SIG-M5 treated with dmso at 0.1 percent for 504 hours (cell line): Measurements from ENCODE around the gene TMEM144.
"Not testable (repeated sequence)": the region's sequence is repeated elsewhere in the genome, so short reads cannot be mapped to it uniquely, and the experiment has no call there.

Experiments used
- DNase-seq: peaks from one replicate; lab custom pipeline; 2025; ENCODE audit not compliant: unreplicated experiment; lab: John Stamatoyannopoulos, UW

The TMEM144 gene

DNA sequence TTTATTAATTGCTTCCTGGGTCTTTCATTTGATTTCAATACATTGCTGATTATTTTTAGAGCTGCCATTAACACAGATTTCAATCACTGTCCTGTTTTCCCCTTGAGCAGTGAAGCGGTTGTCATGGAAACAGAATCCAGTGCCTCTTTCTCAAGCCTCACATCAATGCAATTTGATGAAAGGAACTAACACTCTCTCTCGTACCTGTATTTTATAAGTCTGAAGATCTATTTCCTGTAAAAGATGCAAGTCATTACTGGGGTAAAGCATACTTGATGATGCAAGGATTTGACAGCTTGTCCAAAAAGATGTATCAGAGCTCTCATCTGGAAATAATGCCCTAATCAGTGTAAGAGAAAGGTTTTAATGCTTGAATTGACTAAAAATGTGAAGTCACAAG is 19.6 kb upstream of the TMEM144 start:
- DNase-seq: no peak

DNA sequence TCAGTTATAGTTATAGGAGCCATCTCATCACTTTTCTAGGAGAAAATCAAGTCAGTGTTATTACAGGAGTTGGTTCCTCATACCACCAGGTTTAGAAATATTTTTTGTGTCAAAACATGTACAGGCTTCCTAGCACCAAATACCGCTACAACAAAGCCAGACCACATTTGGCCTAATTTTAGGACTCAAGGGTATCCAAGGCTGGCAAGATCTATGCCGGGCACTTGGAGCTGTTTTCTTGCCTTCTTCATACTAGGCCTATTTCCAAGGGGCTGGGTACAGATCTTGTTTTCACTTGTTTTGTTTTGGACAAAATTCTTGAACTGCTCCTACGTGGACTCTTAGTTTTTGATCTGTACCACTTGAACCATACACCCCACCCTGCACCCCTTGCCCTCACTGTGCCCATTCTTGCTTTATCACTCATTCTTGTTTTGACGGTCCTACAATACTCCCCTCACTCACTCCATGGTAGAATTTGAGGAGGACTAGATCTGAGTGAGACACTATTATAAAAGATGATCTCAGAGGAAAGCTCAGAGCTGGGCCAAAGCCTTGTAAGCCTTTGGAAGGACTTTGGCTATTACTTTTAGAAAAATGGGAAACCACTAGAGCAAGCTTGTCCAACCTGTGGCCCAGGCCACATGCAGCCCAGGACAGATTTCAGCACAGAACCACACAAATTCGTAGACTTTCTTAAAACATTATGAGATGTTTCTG is 17.7 kb upstream of the TMEM144 start:
- DNase-seq: no peak

DNA sequence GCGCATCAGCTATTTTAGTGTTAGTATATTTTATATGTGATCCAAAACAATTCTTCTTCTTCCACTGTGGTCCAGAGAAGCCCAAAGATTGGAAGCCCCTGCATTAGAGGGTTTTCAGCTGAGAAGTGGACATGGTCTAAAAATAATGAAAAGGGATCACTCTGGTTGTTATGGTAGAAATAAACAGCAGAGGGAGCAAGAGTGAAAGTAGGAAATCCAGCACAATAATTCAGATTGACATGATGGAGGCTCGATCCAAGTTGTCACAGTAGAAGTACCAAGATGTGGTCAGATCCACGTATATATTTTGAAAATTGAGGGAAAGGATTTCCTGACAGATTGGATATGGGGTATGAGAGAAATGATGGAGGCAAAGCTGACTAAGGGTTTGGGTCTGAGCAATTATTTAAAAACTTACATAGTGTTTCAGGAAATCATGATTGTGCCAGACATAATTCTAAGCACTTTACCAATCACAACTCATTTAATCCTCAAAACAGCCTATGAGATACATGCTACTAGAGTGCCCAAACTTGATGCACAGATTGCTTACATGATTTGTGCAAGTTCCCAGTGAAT is 17.0 kb upstream of the TMEM144 start:
- DNase-seq: peak; percentile 44

DNA sequence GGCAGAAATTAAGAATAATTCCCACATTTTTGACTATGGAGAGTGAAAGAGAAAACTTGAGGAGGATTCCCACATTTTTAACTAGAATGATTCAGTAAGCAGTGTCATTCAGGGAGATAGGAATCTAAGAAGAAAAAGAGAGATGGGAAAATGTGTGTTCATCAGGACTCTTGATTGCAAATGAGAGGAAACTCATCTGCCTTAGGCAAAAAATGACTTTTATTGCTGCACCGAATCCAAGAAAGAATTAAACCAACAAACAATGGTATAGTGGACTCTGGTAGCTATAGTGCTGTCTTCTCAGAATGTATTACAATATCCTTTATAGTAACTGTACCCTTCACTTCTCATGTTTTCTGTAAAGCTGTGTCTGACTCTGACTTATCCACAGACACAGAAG is 15.0 kb upstream of the TMEM144 start:
- no peak for DNase-seq

DNA sequence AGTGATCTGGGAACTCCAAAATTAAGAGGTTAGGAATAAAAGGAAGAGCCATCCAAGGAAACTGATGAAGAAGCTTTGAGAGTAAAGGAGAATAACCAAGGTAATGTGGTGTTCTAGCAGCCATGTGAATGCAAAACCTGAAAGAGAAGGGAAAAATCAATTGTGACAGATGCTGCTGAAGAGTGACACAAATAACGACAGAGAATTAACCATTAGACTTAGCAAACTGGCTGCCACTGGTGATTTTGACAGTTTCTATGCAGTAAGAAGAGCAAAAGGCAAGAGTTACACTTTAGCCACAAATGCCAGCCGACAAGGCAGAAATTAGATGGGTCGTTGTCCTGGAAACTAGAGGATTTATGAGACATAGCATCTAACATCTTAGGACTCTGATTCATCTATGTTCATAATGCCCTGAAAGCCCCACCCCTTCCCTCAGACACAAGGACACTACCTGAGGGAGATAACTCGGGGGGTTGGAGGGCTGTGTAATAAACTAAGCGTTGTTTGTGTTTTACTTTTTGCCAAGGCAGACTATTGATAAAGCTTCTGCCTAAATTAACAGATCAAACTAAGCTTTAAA is 13.0 kb upstream of the TMEM144 start:
- no peak for DNase-seq

DNA sequence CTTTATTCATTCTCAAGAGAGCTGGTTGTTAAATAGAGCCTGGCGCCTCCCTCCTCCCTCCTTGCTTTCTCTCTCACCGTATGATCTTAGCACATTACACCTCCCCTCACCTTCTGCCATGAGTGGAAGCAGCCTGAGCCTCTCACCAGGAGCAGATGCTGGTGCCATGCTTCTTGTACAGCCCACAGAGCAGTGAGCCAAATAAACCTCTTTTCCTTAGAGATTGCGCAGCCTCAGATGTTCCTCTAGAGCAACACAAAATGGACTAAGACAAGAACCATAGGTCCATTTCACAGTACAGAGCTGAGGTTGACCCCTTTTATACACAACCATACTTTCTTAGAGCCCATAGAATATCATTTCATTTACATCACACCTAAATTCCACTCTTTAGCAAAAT is 10.1 kb upstream of the TMEM144 start:
- no peak for DNase-seq

DNA sequence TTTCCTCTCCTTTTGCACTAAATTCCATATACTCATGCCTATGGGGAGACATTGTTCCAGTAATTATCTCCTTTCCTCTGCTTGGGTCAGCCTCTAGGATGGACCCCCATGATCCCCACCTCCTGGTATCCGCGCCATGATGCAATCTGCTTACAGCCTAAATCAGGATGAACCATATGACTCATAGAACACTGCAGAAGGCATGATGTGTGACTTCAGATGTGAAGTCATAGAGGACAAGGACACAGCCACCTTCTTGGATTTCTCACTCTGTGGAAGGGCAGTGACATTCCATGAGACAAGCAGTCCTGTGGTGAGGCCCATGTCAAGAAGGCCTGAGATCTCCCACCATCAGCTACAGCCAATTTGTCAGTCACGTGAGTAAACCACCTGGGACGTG is 9.0 kb upstream of the TMEM144 start:
- no peak for DNase-seq

DNA sequence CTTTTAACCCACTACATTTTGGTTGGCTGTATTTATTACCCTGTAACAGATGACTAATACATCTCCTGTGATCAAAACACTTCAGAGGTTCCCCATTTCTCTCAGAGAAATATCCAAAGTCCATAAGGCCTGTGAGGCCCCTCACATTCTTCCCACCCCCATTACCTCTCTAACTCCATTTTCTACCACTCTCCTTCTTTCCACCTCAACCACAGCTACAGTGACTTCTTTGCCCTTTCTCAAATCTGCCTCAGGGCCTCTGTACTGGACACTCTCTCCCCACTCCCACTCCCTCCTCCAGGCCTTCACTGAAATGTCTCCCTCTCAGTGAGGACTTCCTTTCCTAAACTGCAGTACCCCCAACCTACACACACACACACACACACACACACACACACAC is 8.4 kb upstream of the TMEM144 start:
- DNase-seq: no peak

DNA sequence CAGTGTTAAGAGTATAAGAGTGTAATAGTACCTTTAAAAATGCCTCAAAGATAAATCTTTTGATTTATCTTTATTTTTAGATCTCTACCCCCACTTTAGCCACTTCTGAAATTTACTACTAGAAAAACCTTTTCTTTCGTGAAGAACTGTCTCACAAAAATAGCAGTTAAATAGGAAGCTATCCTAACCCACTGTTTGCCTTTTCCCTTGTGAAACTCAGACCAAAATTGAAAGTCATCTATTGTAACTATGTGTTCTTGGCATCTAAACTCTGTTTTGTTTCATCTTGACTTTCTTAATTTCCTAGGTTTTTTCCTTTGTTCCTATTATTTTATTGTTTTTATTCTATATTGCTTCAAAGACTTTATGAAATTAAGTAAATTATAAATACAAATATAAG is 7.8 kb upstream of the TMEM144 start:
- DNase-seq: no peak

DNA sequence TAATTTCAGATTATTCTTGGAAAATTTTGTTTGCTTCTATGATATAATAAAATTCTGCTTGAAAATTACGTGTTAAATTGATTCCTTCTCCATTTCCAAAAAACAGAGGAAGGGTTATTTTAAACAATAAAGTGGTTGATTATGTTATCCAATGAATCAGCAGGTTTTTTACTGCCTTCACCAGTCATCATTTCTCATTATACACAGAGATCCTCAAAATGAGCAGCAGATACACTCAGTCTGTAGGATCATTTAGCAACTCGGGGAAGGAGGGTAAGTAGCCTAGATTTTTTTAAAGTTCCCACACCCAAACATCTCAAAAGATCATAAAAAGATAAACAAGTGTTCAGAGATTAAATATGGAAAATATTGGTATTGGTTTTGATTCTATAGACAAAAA is 6.8 kb upstream of the TMEM144 start:
- no peak for DNase-seq

DNA sequence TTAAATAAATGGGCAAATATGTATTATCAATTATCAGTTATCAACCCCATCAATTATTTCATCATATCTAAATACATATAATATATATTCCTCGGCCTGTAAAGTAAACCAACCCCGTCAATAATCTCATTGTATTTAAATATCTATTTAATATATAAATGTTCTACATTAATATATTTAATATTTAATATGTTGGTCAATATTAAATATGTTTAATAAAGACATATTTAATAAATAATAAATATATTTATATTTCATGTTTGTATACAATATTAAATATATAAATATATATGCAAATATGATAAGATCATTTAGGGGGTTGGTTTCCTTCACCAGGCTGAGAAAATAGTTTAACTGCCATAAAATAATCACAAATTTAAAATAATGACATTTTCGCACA is 6.4 kb upstream of the TMEM144 start:
- DNase-seq: no peak

DNA sequence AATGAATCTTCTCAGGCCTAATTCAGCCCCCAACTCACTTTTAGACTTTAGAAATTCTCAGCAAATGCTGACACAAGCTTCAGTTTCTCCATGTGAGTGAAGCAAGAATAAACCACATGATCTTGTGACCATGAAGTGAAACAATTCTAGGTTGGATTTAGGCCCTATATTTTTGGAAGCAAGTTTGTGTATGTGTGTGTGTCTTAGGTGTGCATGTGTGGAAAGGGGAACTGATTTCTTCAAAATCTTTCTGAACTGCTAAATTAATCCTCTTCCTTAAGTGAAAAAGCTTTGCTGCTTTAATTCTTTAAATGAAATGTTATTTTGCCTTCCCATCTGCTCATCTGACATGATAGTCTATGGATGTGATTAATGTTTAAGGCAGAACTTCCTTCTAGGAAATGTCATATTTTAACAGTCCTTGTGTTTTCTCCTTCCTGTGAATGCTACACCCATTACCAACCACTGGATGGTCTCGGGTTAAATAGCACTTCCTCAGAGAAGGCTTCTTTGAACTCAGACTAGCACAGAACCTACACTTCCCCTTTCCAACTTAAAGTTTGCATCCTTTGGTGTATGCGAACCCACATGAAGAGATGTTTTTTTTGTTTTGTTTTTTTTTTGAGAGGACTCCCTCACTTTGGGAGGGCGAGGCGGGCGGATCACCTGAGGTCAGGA is 1.2 kb upstream of the TMEM144 start:
- DNase-seq: peak; percentile 82

DNA sequence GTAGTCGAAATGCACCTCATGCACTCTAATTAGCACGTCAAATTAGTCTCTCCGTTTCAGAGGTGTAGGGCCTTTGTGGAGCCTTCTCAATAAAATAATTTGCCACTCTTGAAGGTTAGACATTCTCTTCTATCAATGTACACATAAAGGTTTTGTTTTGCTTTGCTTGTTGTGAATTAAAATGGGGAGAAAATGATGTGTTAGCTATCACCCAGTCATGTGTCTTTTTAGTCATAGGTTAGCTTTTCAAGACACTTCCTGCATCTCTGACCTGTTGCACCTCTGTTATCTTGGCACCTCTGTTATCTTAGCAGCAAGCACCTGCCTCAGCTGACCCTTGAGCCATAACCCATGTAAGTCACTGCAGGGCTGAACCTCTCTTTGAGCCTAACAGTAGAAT is 936 bp downstream of the TMEM144 start:
- DNase-seq: no peak

DNA sequence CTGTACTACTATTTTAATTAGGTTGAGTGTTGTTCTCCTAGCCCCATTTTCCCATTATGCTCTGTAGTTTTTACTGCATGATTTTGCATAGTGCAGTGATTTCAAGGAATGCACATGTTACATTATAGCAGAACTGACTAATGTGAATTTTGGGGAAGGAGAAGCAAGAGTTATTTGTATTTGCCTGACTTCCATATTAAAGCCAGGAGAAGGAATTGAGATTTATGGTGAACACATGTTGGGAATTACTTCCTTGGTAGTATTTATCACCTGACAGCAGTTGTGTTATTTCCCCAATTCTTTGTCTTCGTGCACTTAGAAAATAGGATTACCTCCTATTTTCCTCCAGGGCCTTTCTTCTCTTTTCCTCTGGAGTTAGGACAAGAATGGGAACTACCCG is 3.2 kb downstream of the TMEM144 start:
- DNase-seq: no peak

DNA sequence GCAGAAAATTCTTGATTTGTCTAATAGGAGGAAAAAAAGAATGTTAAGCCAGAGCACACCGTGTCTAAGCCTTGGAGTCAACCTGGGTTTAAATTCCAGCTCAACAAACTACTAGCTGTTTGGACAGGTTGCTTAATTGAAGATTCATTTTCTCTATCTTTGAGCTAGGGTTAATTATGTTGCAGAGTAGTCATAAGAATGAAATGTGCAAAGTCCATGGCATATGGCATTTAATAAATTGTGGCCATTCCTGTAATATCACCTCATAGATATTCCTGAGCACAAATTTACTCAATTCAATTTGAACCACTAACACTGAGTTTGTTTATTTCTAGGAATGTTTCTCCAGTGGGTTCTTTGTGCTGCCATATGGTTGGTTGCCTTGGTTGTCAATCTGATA is 4.6 kb downstream of the TMEM144 start:
- no peak for DNase-seq

DNA sequence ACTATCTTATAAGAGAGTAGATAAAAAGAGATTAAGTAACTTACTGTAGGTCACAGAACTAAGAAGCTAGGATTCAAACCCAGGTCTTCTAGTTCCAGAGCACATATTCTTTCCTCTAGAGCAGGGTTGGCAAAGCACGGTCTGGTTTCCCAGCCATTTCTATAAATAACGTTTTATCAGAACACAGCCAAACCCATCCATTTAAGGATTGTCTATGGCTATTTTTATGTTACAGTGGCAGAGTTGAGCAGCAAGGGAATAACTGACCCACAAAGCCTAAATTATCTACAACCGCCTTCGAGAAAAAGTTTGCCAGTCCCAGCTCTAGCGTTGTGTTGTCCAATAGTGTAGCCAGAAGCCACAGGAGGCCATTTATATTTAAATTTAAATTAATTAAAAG is 7.5 kb downstream of the TMEM144 start:
- DNase-seq: no peak

DNA sequence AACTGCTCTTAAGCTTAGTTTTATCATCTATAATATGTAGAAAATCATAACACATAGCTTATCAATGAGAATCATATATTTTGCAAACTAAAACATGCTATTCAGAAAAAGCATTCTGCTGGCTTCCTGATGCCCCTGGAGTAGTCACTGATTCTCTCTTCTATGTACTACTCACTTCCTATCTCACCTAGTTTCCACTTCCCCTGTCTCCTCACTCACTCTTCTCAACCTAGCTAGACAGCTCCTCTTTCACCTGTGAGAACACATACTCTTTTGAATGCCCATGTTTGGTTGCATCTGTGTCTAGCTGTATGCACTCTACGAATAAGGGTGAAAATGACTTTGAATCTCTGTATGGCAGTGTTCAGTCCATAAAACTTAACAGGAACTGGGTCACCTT is 9.3 kb downstream of the TMEM144 start:
- no peak for DNase-seq

DNA sequence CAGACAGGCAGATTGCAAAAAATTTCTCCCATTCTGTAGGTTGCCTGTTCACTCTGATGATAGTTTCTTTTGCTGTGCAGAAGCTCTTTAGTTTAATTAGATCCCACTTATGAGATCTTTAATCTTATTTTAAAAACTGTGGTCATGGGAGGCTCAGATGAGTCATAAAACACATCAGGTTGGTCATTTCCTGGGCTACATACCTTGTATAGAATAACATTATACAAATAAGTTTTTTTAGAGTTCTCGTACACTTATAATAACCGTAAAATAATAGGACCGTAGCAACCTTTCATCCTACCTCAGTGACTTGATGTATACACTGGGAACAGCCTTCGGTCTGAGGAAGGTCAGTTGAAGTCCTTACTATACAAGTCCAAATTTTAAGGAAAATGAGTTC is 14.0 kb downstream of the TMEM144 start:
- not testable (repeated sequence) for DNase-seq

DNA sequence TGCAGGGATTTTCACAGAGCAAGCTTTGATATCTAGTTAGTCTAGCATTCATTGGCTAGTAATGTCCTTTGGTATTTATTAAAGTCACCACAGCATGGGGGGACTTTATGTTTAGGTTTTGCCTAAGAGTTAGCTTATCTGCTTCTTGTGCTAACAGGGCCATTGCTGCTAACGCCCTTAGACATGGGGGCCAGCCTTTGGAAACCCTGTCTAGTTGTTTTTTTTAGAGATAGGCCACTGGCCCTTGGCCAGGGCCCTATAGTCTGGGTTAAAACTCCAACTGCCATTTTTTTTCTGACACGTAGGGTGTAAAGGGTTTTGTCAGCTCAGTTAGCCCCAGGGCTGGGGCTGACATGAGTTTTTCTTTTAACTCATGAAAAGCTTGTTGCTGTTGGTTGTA is 14.7 kb downstream of the TMEM144 start:
- not testable (repeated sequence) for DNase-seq

DNA sequence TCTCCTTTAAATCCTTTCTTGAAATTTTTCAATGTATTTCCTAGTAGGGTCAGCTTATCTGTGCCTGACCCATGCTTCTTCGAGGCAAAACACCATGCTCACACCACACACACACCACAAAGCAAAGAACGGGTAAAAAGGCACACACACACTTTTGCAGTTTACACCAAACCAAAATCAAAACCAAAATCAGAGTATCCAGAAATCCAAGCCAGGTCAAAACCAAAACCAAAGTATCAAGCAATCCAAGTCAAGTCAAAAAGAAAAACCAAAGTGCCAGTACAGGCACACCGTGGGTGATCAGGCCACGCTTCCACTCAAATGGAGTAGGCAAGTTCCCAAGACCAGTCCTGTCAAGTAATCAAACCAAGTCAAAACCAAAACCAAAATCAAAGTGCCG is 17.6 kb downstream of the TMEM144 start:
- DNase-seq: not testable (repeated sequence)

DNA sequence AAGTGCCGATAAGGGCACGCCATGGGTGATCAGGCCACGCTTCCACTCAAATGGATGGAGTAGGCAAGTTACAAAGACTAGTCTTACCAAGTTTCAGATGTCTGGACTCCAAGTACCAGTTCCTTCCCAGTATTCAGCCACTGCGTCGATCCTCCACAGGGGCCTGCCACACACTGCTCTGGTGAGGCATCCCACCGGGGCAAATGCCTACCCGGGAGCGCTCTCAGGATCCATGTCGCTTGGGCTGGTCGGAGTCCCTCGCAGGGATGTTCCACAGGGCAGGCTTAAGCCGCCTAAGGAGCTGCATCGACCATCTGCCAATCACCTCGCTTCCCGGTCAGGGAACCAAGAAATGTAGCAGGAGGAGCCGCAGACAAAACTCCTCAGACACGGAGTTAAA is 18.1 kb downstream of the TMEM144 start:
- DNase-seq: not testable (repeated sequence)

DNA sequence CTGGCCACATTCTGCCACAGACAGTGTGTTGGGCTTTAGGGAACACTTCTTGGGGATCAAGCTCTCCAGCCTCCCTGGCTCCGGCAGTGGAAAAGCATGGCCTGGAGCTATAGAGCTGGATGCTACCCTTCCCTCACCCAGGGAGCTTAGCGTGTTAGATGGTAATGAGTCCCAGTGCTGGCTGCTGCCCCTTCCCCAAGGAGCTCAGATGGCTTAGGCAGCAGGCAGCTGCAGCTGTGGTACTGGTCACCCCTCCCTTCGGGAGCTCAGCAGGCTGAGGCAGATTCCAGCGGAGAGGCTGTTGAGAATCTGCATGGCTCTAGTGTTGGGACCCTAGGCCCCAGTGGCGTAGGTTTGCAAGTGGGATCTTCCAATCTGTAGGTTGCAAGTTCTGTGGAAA is 19.5 kb downstream of the TMEM144 start:
- no peak for DNase-seq
